ENCODE data around the gene TRIM63.
A peak's percentile ranks its signal among the peaks of the same experiment; 100 is the strongest.

Gene TRIM63

GRCh38 chr1:26032656-26033357, 34.6 kb downstream of the TRIM63 start:
- DNase-seq, result peak; percentile 47

GRCh38 chr1:26031611-26032220, 35.7 kb downstream of the TRIM63 start:
- DNase-seq, result no peak

DNA sequence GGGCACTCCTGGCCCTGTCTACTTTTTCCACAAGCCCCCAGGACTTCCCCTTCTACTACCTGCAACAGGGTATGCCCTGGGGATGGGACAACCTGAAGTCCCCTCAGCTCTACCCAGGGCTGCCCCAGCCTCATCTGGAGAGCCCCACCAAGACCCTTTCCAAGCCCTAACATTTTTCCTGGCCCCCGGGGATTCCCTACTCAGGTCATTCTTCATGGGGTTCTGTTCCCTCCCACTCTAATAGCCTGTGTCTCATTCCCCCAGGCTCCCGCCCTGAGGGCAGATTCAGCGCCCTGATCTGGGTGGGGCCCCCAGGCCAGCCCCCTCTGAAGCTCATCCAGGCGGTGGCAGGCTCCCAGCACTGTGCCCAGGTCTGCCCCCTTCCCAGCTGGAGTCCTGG, 36.2 kb downstream of the TRIM63 start:
- no peak for DNase-seq

DNA sequence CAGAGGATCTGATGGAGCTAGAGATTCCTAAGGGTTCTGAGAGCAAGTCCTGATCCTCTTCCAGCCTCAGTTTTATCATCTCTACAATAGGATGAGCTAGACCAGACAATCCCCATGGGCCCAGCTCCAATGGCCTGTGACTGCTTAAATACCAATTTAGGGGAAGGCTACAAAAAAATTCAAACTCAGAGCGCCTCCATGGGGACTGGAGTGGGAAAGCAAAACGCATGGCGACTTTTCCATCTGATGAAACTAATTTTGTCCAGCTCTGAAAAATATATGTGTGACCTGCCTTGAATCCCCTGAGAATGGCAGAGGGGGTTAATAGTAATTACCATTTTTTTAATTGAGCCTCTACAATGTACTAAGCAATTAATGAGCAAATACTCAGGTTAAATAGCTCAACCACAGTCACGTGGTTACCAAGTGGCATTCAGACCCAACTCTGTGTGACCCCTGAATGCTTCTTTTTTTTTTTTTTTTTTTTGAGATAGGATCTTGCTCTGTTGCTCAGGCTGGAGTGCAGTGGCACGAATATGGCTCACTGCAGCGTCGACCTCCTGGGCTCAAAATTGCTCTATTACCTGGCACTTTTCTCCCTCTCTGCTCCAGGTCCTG, 37.5 kb downstream of the TRIM63 start:
- DNase-seq, result no peak

GRCh38 chr1:26029054-26029863, 38.2 kb downstream of the TRIM63 start:
- no peak for DNase-seq

- no peak for DNase-seq
These were observed 38.9 kb downstream of the TRIM63 start for GRCh38 chr1:26028490-26028980.

DNA sequence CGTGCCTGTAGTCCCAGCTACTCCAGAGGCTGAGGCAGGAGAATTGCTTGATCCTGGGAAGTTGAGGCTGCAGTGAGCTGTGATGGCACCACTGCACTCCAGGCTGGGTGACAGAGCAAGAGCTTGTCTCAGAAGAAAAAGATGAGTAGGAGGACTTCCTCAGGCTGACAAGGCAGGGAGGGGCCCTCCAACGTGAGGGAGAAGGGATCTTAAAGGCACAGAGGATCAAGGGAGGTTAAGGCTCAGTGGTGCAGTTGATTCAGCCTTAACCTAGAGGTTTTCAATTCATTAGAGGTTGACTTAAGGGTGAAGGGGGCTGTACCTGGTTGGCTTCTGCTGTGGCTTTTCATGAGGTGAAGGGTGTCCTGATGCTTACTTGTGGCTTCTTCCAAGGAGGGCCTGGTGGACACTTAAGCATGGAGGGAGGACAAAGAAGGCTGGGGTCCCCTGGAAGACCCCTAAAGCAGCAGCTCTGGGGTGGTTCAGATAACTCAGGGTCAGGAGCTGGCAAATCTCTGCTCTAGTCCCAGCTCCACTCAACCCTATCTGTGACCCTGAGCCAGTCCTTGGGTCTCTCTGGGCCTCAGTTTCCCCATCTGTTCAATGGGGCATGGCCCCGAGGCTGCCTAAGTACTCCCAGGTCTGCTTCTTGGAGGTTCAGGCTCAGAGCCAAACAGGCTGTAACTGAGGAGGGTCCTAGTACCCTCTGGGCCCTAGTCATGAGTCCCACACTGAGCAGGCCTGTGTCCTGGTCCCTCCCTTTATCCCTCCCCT, 39.5 kb downstream of the TRIM63 start:
- peak; percentile 82 for DNase-seq

DNA sequence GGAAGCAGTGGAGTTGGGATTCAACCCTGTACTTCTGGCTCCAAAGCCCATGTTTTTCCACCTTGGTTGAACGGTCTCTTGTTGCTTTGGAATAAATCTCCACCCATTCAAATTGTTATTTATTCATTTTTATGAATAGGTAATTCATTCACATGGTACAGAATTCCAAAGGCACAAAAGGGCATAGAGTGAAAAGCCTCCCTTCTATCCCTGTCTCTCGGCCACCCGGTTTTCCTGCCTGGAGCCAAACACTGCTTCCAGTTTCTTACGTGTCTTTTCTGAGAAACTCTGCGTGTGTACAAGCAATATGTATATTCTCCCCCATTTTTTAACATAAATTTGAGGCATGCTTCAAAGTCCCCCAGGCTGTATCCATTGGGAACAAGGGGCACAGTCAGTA, 41.9 kb downstream of the TRIM63 start:
- no peak for DNase-seq

- no peak for DNase-seq
These were observed 42.4 kb downstream of the TRIM63 start for GRCh38 chr1:26025060-26025459.

DNA sequence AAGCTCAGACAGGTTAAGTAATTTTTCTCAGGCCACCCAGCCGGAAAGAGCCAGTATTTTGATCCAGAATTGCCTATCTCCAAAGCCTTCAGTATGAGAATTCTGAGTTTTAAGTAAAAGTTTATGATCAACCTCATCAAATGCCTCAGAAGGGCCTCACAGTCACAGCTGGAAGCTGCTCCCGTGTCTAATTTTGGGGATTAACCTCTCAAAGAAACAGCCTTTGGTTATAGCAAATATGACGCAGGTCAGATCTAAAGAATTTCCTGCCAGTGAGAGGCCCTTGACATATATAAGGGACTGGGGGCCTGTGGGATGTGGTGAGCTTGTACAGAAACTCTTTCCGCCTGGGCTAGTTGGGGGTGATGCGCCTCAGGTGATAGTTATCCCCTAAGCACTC, 43.6 kb downstream of the TRIM63 start:
- no peak for DNase-seq

GRCh38 chr1:26023009-26023408, 44.4 kb downstream of the TRIM63 start:
- no peak for DNase-seq

DNA sequence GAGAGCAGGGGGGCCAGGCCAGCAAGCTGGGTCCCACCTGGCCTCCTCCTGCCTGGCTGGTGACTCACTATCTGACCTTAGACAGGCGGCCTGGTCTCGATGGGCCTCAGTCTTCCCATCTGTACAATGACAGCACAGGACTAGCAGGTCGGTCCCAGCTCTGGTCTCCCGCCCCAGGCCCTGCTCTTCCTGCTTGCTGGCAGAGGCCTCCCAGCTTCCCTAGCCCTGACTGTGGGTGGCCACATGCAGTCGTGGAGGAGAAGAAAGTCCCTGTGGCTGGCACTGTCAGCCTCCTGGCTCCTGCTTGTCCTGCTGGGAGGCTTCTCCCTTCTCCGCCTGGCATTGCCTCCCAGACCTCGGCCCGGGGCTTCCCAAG, 45.0 kb downstream of the TRIM63 start:
- DNase-seq, result no peak

- DNase-seq, result no peak
These were observed 45.6 kb downstream of the TRIM63 start, which contains the start of gene EXTL1 for GRCh38 chr1:26021647-26022403. TSS of gene EXTL1 (plus strand) at chr1:26021775. CDS start at chr1:26022647, 872 bp downstream.

DNA sequence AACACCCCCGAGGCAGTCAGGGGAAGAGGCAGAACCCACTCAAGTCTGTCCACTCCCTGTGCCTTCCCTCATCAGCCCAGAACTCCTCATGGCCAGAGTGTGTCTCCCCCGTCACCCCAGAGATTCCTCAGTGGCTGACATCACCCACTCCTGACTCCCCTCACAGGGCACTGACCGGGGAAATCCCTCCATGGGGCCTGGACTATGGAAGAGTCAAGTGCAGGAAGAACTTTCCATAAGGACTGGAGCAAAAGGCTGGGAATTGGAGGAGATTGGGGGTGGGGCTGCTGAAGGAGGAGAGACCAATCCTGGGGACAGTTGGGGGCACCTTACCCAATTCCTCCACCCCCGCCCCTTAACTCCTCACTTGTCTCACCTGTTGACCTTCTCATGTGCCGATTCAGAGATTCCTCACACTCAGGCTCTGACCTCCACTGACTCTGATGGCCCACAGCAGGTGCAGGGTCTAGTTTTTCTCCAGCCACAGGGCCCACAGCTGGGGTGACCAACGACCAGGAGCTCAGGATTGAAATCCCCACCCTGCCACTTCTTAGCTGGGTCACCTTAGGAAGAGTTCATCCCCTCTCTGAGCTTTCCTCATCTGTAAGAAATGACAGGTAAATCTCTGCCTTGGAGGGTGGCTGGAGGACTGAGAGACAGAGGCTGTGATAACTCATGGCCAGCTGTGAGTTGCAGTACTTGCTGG, 46.3 kb downstream of the TRIM63 start:
- no peak for DNase-seq

GRCh38 chr1:26020330-26020768, 47.1 kb downstream of the TRIM63 start:
- DNase-seq, result no peak

- no peak for DNase-seq
These were observed 47.7 kb downstream of the TRIM63 start for GRCh38 chr1:26019641-26020315.

DNA sequence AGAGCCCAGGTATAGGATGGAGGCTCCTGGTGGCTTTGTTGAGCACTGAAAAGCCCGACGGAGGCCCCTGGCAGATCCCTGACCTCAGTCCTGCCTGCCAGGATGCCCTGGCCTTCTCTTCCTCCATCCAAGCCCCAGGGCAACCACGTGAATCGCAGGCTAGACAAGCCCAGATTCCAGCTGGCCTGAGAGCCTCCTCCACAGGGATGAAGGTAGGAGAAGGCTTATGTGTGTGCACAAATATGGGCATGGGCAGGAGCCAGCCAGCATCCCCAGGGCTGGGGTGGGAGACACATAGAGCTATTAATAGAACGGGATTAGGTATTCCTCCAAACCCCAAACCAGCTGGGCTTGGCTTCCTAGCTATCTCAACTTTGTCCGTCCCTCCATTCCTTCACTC, 49.8 kb downstream of the TRIM63 start:
- DNase-seq, result no peak

- DNase-seq, result peak; percentile 55
These were observed 50.4 kb downstream of the TRIM63 start for GRCh38 chr1:26016953-26017545.

DNA sequence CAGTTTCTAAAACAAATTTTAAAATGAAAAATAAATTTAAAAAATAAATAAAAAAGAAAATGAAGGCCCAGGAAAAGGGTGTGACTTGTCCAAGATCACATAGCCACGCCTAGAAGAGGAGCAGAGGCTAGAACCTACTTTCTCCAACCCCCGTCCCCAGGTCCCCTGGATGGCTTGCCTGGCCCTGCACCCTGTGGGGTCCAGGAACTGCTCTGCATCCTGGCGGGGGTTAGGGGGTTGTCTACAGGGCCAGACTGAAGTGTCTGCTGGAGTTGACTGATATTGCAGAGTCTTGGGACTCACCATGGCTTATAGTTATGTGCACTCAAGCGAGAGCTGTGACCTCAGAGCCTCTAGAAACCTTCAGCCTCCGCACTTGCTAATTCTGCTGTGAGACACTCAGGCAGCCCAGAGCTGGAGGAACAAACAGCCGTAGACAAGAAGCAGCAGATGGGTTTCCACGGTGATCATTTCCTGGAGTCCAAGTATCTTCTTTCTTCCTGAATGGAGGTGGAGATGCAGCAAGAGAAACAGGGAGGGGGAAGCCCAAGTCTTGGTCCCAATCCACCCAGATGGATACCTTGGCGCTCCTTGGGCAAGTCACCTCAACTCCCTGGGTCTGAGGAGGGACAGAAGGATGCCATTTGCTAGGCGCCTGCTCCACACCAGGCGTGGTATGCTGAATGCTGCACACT, 51.0 kb downstream of the TRIM63 start:
- DNase-seq, result peak; percentile 29

All from inflammatory macrophage treated with lipopolysaccharide for 4 hours (primary cell).